Caco-2 (cell line): ENCODE results near the gene GLP2R. TPM values are rescaled to one million over a fixed set of nuclear protein-coding genes. Genes with fewer than 3 reads are reported as not detected.

Experiments
- BruUV-seq: library from RNA; stranded (reverse); fragments of 400-500 nt; replicated peaks from 2 replicates; lab custom pipeline; 2021; lab: Mats Ljungman, UMichigan
- CTCF ChIA-PET: fragments of 300-600 bp; sonication (Branson Sonifier 250); formaldehyde crosslinking; loops from one replicate; lab custom pipeline; 2022; ENCODE audit warnings: antibody characterized with exemption; lab: Charles Lee
- POLR2A ChIA-PET: fragments of 300-600 bp; sonication (Branson Sonifier 250); formaldehyde crosslinking; loops from one replicate; lab custom pipeline; 2022; ENCODE audit warnings: antibody characterized with exemption; lab: Charles Lee
- DNase-seq, 2 experiments: peaks; one replicate each; pipeline versions ENCODE4 v3.0.0 to v3.0.0-alpha.2; 2020 to 2022
- H3K27me3 ChIP-seq: replicated peaks from 2 replicates; pipeline ENCODE4 v1.6.0; 2011; ENCODE audit warnings: low read length; ENCODE audit not compliant: control insufficient read depth, insufficient read depth
- H3K36me3 ChIP-seq: 2 replicates; pipeline ENCODE4 v1.5.1; 2011; ENCODE audit warnings: low read length; ENCODE audit not compliant: control insufficient read depth, insufficient read depth
- H3K4me1 ChIP-seq: fragments of 250-450 bp; sonication (Bioruptor Pico); 2 replicates; pipeline ENCODE4 v1.5.1; 2020; ENCODE audit warnings: mild to moderate bottlenecking
- H3K4me3 ChIP-seq: 2 replicates; pipeline ENCODE4 v1.5.1; 2011; ENCODE audit warnings: low read depth, mild to moderate bottlenecking, control low read depth, low read length
- H3K9me3 ChIP-seq: fragments of 250-450 bp; sonication (Bioruptor Pico); 2 replicates; pipeline ENCODE4 v1.5.1; 2020; ENCODE audit warnings: mild to moderate bottlenecking, moderate library complexity
- H3K27ac Mint-ChIP-seq: one replicate; pipeline ENCODE4 v1.8.0; 2022; ENCODE audit warnings: mixed read lengths; ENCODE audit not compliant: unreplicated experiment
- H3K27me3 Mint-ChIP-seq: one replicate; pipeline ENCODE4 v1.8.0; 2022; ENCODE audit warnings: mixed read lengths; ENCODE audit not compliant: insufficient read depth, unreplicated experiment
- H3K36me3 Mint-ChIP-seq: one replicate; pipeline ENCODE4 v1.8.0; 2022; ENCODE audit warnings: mild to moderate bottlenecking, mixed read lengths; ENCODE audit not compliant: insufficient read depth, unreplicated experiment
- H3K4me1 Mint-ChIP-seq: one replicate; pipeline ENCODE4 v1.8.0; 2022; ENCODE audit warnings: low read depth, mixed read lengths; ENCODE audit not compliant: unreplicated experiment
- H3K4me3 Mint-ChIP-seq: one replicate; pipeline ENCODE4 v1.8.0; 2022; ENCODE audit warnings: mild to moderate bottlenecking, moderate library complexity, mixed read lengths; ENCODE audit not compliant: unreplicated experiment
- H3K9me3 Mint-ChIP-seq: one replicate; pipeline ENCODE4 v1.8.0; 2022; ENCODE audit warnings: mixed read lengths; ENCODE audit not compliant: unreplicated experiment
- intact Hi-C: fragments of 100-400 bp; cut with micrococcal nuclease; formaldehyde crosslinking; loops from one replicate; pipeline ENCODE4 v1.10.0; 2022; ENCODE audit not compliant: unreplicated experiment
- total RNA-seq: library from RNA; stranded (reverse); gene quantifications from 2 replicates; pipeline ENCODE4 v1.2.3, GENCODE V29; 2022
- TF ChIP-seq, protein P1 (sequence below), 2 experiments: fragments of 200-600 bp in 1 of 2; IDR thresholded peaks; 1 replicate in 1 of 2; 2 replicates in 1 of 2; pipeline versions ENCODE4 v1.5.1 to v1.8.0; 2011 to 2022; ENCODE audit warnings: antibody characterized with exemption in 1 of 2, control low read depth in 1 of 2, inconsistent platforms in 1 of 2, low read depth in 1 of 2, low read length in 1 of 2, mild to moderate bottlenecking in 1 of 2, moderate library complexity in 1 of 2; ENCODE audit not compliant: insufficient read depth in 1 of 2, severe bottlenecking in 1 of 2, unreplicated experiment in 1 of 2

Gene GLP2R
- total RNA-seq, 1 experiment from 2014 or later = not detected

DNA sequence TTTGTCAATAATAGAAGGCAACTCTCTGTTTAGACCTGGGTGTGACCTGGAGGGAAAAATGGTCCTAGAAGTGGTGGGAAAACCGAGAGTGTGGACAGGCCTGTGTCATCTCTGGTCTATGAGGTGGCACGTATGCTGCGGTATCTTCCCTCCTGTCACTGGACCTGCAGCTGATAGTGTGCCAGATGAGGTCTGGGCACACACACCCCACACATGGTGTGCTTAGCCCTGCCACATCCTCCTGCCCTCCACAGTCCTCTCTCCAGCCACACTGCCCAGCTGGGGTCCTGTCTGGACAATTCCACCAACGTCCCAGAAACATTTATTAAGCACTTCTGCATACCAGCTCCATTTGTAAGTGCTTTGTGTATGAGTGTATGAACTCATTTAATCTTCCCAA is 37.2 kb downstream of the GLP2R start:
- Mint-ChIP-seq H3K4me1 (no peaks in the 10 kb centered on the region), H3K4me3 (no peak overlapping the region), H3K27me3 (peaks cover 3% of the 10 kb centered on the region), H3K27ac (no peak overlapping the region), H3K9me3 (no peaks in the 10 kb centered on the region), H3K36me3 (no peaks in the 10 kb centered on the region)
- TF ChIP-seq, protein P1, sequence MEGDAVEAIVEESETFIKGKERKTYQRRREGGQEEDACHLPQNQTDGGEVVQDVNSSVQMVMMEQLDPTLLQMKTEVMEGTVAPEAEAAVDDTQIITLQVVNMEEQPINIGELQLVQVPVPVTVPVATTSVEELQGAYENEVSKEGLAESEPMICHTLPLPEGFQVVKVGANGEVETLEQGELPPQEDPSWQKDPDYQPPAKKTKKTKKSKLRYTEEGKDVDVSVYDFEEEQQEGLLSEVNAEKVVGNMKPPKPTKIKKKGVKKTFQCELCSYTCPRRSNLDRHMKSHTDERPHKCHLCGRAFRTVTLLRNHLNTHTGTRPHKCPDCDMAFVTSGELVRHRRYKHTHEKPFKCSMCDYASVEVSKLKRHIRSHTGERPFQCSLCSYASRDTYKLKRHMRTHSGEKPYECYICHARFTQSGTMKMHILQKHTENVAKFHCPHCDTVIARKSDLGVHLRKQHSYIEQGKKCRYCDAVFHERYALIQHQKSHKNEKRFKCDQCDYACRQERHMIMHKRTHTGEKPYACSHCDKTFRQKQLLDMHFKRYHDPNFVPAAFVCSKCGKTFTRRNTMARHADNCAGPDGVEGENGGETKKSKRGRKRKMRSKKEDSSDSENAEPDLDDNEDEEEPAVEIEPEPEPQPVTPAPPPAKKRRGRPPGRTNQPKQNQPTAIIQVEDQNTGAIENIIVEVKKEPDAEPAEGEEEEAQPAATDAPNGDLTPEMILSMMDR (IDR thresholded peaks at IDR 0.05; ENCODE audit: insufficient read depth in 1 of 2, low read depth in 1 of 2, low read length in 1 of 2, severe bottlenecking in 1 of 2, unreplicated experiment in 1 of 2) = no peak
- no peaks in the 10 kb centered on the region for H3K9me3 ChIP-seq
- no peaks in the 10 kb centered on the region for H3K27me3 ChIP-seq
- H3K4me3 ChIP-seq = no peak overlapping the region
- intact Hi-C loops = no loop called here
- no TSS peak for BruUV-seq
- POLR2A ChIA-PET = no interaction called here
- no peak for DNase-seq
- H3K36me3 ChIP-seq = no peaks in the 10 kb centered on the region
- H3K4me1 ChIP-seq = no peaks in the 10 kb centered on the region
- CTCF ChIA-PET = no interaction called here

DNA sequence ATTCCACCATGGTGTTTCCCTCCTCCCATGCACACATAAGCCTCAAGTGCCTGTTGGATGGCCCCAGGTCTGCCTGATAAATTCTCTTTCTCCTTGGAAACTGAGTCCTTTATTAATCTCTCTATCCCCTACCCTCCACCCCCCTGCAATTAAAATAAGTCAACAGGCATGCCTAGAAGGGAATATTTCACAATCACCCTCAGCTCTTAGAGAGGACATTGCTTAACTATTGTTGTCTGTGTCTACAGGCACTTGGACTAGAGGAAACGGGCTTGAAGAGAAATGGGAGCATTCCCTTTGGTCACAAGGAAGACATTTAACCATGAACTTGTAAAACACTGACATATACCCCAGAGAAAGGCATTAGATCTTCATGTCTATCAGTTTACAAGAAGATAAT is 39.9 kb downstream of the GLP2R start:
- no peaks in the 10 kb centered on the region for H3K9me3 Mint-ChIP-seq
- H3K4me1 Mint-ChIP-seq = no peaks in the 10 kb centered on the region
- intact Hi-C loops = no loop called here
- BruUV-seq = no TSS peak
- TF ChIP-seq, protein P1 (IDR thresholded peaks at IDR 0.05; ENCODE audit: insufficient read depth in 1 of 2, low read depth in 1 of 2, low read length in 1 of 2, severe bottlenecking in 1 of 2, unreplicated experiment in 1 of 2) = no peak
- peaks cover 5% of the 10 kb centered on the region for H3K27me3 Mint-ChIP-seq
- H3K36me3 Mint-ChIP-seq = no peaks in the 10 kb centered on the region
- Histone ChIP-seq H3K36me3 (no peaks in the 10 kb centered on the region), H3K9me3 (no peaks in the 10 kb centered on the region), H3K27me3 (no peaks in the 10 kb centered on the region), H3K4me3 (no peak overlapping the region), H3K4me1 (no peaks in the 10 kb centered on the region)
- ChIA-PET CTCF (no interaction called here), POLR2A (no interaction called here)
- no peak overlapping the region for H3K27ac Mint-ChIP-seq
- H3K4me3 Mint-ChIP-seq = no peak overlapping the region
- no peak for DNase-seq

DNA sequence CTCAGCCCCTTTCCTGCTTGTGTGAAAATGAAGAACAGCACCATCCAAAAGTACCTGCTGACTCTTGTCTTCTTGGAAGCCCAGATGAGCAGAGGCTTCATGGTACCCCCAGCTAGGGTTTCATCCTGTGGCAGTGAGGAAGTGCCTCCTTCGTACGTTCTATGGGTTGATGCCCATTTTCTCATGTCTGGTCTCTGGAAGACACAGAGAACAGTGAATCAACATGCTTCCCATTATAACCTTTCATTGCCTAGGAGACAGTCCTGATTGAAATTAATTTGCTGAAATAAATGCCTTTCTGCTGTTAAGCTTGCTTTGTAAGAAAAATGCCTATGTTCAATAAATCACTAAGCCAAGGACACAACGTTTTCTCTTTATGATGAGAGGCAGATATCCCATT is 42.8 kb downstream of the GLP2R start:
- no peak overlapping the region for H3K4me3 Mint-ChIP-seq
- H3K9me3 Mint-ChIP-seq = no peaks in the 10 kb centered on the region
- intact Hi-C loops = no loop called here
- no peaks in the 10 kb centered on the region for H3K4me1 Mint-ChIP-seq
- H3K4me1 ChIP-seq = no peaks in the 10 kb centered on the region
- H3K27ac Mint-ChIP-seq = no peak overlapping the region
- H3K27me3 Mint-ChIP-seq = peaks cover 4% of the 10 kb centered on the region
- no TSS peak for BruUV-seq
- no peaks in the 10 kb centered on the region for H3K27me3 ChIP-seq
- no peaks in the 10 kb centered on the region for H3K36me3 ChIP-seq
- no peaks in the 10 kb centered on the region for H3K36me3 Mint-ChIP-seq
- TF ChIP-seq, protein P1 (IDR thresholded peaks at IDR 0.05; ENCODE audit: insufficient read depth in 1 of 2, low read depth in 1 of 2, low read length in 1 of 2, severe bottlenecking in 1 of 2, unreplicated experiment in 1 of 2) = no peak
- ChIA-PET POLR2A (no interaction called here), CTCF (no interaction called here)
- DNase-seq = no peak
- H3K9me3 ChIP-seq = no peaks in the 10 kb centered on the region
- H3K4me3 ChIP-seq = no peak overlapping the region
